Measurements from ENCODE around the gene PHF2.

DNA sequence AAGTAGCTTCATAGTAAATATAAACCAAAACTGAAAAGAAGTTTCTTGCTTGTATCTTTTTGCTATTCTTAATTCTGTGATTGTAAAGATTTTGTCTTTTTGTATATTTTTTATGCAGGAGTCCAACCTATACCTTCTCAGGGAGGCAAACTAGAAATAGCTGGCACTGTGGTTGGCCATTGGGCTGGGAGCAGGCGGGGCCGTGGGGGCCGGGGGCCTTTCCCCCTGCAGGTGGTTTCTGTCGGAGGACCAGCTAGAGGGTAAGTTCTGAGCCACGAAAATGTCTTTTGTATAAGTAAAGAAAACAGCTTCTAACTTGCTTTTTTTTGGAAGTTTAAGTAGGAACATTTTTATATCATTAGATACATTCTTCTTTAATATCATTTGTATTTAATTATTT, 15.4 kb upstream of the PHF2 start:
- TF ChIP-seq, protein P1, sequence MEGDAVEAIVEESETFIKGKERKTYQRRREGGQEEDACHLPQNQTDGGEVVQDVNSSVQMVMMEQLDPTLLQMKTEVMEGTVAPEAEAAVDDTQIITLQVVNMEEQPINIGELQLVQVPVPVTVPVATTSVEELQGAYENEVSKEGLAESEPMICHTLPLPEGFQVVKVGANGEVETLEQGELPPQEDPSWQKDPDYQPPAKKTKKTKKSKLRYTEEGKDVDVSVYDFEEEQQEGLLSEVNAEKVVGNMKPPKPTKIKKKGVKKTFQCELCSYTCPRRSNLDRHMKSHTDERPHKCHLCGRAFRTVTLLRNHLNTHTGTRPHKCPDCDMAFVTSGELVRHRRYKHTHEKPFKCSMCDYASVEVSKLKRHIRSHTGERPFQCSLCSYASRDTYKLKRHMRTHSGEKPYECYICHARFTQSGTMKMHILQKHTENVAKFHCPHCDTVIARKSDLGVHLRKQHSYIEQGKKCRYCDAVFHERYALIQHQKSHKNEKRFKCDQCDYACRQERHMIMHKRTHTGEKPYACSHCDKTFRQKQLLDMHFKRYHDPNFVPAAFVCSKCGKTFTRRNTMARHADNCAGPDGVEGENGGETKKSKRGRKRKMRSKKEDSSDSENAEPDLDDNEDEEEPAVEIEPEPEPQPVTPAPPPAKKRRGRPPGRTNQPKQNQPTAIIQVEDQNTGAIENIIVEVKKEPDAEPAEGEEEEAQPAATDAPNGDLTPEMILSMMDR (conservative IDR thresholded peaks at IDR 0.05; ENCODE audit: low read depth, low read length): no peak
- no peak for TF ChIP-seq MAZ (IDR thresholded peaks at IDR 0.05; ENCODE audit: borderline replicate concordance, low read depth, low read length)
- no peak for TF ChIP-seq FOS (IDR thresholded peaks at IDR 0.05; ENCODE audit: low read depth, low read length)
- no peak for TF ChIP-seq RAD21 (IDR thresholded peaks at IDR 0.05; ENCODE audit: low read length)
- TF ChIP-seq POLR2A (IDR thresholded peaks at IDR 0.05; ENCODE audit: low read depth, low read length): no peak
